ENCODE results near the gene GADL1.

DNA sequence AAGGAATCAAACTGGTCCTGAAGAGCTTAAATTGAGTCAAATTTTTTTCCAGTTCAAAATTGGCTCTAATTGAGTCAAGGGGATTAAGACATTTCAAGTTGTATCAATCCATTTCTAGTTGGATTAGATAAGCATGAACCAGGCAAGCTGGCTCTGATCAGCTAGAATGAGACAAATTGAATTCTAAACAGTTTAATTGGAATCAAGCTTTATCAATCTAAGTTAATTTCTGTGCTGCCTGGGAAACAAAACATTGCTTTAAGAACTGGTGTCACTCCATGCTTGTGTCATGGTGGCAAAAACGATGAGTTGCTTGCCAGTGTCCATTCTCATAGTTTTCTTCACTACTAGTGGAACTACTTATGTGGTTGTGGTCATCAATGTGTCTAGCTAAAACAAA is 171.2 kb downstream of the GADL1 start:
- TF ChIP-seq ZNF660 (tag by site-specific recombination; IDR thresholded peaks at IDR 0.05) (no peak), ZNF169 (tag by site-specific recombination; IDR thresholded peaks at IDR 0.05) (no peak), ZNF23 (tag by site-specific recombination; IDR thresholded peaks at IDR 0.05; ENCODE audit: borderline replicate concordance) (no peak), ZBTB8A (tag by site-specific recombination; IDR thresholded peaks at IDR 0.05) (no peak), ZFP41 (tag by site-specific recombination; IDR thresholded peaks at IDR 0.05; ENCODE audit: borderline replicate concordance) (no peak), ZNF768 (tag by site-specific recombination; IDR thresholded peaks at IDR 0.05) (no peak), KLF1 (tag by site-specific recombination; IDR thresholded peaks at IDR 0.05) (no peak), ZNF311 (tag by site-specific recombination; IDR thresholded peaks at IDR 0.05; ENCODE audit: borderline replicate concordance) (no peak), YY1 (tag by site-specific recombination; IDR thresholded peaks at IDR 0.05) (no peak)
- TF ChIP-seq, protein P1, sequence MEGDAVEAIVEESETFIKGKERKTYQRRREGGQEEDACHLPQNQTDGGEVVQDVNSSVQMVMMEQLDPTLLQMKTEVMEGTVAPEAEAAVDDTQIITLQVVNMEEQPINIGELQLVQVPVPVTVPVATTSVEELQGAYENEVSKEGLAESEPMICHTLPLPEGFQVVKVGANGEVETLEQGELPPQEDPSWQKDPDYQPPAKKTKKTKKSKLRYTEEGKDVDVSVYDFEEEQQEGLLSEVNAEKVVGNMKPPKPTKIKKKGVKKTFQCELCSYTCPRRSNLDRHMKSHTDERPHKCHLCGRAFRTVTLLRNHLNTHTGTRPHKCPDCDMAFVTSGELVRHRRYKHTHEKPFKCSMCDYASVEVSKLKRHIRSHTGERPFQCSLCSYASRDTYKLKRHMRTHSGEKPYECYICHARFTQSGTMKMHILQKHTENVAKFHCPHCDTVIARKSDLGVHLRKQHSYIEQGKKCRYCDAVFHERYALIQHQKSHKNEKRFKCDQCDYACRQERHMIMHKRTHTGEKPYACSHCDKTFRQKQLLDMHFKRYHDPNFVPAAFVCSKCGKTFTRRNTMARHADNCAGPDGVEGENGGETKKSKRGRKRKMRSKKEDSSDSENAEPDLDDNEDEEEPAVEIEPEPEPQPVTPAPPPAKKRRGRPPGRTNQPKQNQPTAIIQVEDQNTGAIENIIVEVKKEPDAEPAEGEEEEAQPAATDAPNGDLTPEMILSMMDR (tag by site-specific recombination; IDR thresholded peaks at IDR 0.05), result no peak
